GM19468 (cell line): Measurements from ENCODE around the gene ASIC2.

Source experiments
- ATAC-seq: cut with Tn5 transposase; IDR thresholded peaks from one replicate; pipeline ENCODE4 v1.9.1; 2021; ENCODE audit warnings: mild to moderate bottlenecking, moderate library complexity, moderate number of reproducible peaks; ENCODE audit not compliant: unreplicated experiment; ENCODE audit errors: extremely low read depth

Gene ASIC2

GRCh38 chr17:33210285-33210684 lies 82.8 kb downstream of the ASIC2 start:
- ATAC-seq = no peak

DNA sequence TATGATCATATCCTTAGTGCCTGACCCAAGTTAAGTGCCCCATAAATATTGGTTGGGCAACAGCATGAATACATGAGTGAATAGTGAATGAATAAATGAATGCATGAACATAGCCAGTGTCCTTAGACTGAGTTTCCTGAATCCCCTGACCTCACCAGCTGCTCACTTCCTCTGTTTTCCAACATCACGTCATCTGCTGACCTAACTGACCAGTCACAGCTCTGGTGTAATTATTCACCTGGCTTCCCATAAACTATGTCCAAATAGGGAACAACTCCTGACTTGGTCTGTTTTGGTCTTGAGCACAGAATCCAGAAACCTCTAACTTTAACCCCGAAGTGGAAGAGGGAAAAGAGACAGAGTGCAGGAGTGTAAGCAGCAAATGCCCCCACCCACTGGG lies 83.4 kb downstream of the ASIC2 start:
- ATAC-seq = no peak

DNA sequence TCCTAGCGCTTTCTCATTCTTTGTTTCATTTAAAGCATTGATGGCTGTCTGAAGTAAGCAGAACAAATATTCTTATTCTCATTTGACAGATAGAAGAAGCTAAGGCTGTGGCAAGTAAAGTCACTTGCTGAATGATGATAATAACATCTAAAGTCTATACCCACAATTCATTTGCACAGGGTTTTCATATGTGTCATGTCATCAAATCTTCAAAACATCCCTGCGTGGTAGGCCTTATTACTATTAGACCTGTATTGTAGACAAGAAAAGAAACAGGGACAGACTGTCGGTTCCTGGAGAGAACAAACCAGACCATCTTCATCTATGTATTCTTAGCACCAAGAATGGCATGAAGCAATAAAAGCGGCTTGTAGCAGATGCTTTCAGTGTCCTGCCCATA lies 85.9 kb downstream of the ASIC2 start:
- no peak for ATAC-seq

DNA sequence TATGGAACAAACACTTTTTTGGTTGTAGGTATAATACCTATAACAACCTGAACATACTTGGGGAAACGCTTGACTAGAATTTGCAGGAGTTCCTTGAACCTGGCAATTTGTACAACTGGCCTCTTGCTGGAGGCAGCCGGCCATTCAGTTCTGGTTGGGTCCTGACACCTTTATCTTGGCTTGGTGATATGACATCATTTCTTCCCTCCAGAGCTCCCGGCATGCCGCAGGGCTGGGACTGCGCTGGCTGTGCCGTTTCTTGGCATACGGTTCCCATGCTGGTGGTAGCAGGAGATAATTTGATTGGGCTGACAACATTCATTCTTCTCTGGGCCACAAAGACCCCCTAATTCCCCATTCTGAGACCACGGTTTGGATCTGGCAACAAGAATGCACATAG lies 87.5 kb downstream of the ASIC2 start:
- no peak for ATAC-seq

GRCh38 chr17:33204701-33205100 lies 88.4 kb downstream of the ASIC2 start:
- ATAC-seq = no peak

DNA sequence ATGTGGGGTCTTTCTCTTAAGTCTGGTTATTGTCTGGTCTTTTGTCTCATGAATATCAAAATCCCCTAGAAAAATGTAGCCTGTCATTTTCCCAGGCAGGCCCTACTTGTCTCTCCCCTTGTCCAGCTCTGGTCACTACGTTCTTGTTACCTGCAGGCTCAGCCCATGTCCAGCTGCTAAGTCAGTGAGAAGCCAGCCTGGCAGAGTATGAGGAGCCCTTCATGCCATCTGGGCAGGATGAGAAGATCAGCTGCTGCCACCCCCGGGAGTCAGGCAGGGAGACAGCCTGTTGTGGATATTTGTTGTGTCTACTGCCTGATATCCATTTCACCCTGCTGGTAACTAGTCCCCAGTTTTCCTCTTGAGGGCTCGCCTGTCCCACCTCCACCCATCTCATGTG lies 88.9 kb downstream of the ASIC2 start:
- ATAC-seq = no peak

DNA sequence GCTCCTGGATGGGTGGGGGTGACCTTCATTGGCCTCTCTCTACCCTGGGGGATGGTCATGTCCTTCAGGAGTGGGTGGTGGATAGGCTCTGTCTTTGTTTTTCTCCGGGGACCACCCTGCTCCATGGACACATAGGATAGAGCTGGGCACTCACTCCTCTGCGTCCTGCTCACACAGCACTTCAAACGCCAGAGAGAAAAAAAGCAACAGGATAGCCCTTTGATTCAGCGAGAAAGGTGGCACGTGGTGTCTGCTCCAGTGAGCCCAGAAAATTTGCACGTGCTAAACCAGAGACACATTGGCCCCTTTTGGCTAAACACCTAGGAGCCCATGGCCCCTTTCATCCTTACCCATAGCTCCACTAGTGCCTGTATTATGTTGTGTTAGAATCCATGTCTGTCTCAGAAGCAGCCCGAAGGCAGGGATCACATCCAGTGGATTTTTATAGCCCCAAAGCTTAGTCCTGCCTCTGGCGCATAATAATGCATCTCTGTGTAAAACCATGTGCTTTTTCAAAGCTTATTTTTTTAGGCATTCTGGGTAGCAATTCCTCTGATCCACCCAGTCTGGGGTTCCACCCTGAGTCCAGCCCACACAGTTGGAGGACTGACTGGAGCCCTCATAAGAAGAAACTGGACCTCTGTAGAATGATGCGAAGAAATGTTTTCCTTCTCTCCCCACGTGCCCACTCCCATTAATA lies 90.1 kb downstream of the ASIC2 start:
- ATAC-seq = no peak

DNA sequence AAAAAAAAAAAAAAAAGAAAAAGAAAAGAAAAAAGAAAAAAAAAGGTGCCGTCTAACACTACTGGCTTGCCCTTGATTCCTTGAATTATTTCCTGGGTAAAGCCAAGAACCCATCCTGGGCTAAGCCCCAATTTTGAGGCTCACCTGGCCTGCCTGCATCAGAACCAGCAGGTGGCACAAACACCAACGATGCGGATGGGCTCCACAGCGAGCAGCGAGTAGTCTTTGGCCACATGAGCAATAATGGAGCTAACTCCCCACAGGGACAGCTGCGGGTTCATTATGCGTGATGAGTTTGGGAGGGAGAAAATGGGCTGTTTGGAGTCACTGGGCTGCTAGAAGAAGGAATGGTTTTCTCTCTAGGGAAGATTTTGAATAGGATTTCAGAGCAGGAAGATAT lies 91.1 kb downstream of the ASIC2 start:
- no peak for ATAC-seq

- no peak for ATAC-seq
These were observed 91.8 kb downstream of the ASIC2 start for GRCh38 chr17:33201283-33201682.

- no peak for ATAC-seq
These were observed 92.5 kb downstream of the ASIC2 start for GRCh38 chr17:33200587-33200986.

DNA sequence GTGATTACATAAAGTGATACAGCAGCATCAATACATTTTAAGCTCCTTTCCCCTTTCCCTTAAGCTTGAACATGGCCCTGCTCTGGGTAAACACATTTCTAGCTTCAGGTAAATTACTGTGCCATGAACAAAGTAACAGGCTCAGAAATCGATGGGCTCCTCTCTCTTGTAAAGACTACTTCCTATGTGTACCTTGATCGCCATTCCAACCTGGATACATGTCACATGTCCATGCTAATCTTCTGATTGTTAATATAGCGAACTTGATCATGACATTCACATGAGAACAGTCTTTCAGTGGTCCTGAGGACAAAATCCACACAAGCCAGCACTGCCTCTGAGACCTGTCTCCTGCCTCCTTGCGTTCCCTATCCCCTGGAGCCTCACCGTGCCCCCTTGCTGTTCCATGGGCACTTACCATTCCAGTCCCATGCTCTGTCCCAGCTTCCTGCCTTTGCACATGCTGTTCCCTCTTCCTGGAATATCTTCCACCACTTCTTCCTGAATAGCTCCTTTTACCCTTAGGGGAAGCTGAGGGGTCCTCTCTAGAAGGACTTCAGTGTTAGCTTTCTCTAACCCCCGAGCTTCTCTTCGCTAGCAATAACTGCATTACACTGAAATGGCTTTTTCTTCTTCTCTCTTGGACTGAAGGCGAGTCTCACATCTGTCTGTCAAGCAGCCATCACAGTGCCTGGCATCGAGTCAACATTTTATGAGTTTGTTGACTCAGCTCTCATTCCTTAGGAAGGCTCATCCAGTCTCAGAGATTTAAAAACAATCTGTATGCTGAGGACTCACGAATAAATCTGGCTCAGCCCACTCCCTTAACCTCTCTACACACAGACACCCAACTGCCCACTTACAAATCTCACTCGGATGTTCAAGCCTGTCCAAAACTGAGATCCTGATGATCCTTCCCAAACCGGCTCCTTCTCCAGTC lies 93.3 kb downstream of the ASIC2 start:
- ATAC-seq = no peak

DNA sequence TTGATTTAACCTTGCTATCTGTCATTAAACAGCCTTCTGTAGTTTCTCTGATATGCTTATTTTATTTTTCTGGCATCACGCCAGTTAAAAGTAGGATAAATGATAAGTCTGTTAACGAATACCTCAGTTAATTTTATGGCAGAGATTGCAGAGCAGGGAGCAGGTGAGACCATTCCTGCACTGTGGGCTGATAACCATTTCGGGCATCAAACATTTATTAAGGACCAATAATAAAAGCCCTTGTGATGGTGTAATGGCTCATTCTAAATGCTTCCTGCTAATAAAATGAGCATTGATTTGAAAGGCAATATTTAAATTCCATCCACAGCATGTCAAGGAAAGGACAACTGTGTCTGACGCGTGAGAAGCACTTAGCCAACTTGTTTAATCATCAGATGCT lies 94.1 kb downstream of the ASIC2 start:
- ATAC-seq = no peak

DNA sequence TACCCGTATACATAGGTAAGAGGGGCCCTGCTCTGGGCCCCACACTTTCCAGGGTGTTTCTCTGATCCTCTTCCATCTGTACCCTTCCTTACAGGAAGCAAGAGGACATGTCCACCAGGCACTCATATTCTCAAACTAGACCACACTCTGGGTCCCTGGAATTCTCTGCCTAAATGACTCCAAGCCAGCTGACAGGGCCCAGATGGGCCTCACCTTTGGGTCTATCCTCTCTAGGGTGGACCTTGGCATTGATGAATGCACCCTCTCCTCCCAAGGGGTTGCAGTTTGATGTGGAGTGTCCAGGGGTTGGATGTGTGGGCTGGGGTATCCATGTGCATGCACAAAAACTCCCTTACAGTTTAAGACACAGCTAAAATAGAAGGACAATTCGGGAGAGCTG lies 95.8 kb downstream of the ASIC2 start:
- ATAC-seq = no peak

GRCh38 chr17:33196883-33197282 lies 96.2 kb downstream of the ASIC2 start:
- no peak for ATAC-seq

DNA sequence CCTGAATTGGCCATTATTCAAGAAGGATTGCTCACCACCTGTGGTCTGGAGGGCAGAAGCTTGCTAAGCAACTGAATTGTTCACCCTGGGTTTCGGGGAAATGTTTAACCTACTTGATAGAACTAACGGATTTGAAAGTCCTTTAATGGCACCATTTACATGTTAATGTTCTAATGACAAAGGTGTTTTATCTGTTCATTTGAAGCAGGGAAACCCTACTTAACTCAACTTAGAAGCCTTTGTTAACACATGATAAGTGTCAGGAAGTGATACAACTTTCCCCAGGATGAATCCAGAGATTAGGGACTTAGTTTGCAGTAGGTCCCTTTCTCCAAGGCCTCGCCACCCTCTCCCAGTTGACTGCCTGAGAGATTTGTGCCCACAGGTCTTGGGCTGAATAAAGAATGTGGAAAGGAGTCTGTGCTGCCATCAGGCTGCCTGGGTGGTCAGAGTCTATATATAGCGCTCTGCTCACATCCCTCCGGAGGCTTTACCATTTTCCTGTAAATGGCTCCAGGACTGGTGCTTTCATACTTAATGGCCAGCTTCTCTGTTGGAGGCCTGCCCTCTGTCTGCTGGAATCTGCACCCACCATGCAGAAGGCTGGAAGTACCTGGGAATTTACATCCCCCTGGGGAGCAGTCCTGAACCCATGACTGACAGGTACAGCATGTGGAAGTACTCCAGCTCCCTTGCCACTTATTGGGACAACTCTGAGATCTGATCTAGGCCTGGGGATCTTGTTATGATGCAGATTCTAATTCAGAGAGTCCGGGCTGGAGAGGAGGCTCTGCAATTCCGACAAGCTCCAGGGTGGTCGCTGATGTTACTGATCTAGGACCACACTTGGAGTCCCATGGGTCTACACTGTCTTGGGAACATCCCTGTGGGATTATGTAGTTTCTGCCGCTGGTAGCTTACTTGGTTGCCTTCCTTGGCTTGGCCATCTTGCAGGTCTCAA lies 99.9 kb downstream of the ASIC2 start:
- ATAC-seq = no peak

GRCh38 chr17:33183487-33184026 lies 109.5 kb downstream of the ASIC2 start:
- ATAC-seq = no peak

DNA sequence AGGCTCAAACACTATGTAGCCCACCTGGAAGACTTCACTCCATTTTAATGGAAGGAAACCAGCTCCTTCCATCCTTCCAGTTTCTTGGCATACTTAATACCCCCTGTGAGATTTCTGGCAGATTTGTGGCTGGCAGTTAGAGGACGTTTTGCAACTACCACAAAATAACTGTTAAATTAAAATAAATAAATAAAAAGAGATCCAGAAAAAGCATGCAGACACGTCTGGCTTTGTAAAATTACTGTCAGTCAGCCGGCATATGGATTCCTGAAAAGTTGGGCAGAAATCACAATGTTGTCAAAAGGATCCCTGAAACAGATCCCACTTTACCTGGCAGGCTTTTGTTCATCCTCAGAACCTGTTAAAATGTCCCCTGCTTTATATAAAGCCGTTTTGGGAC lies 113.9 kb downstream of the ASIC2 start:
- no peak for ATAC-seq

- ATAC-seq = no peak
These were observed 114.4 kb downstream of the ASIC2 start for GRCh38 chr17:33178681-33179080.

DNA sequence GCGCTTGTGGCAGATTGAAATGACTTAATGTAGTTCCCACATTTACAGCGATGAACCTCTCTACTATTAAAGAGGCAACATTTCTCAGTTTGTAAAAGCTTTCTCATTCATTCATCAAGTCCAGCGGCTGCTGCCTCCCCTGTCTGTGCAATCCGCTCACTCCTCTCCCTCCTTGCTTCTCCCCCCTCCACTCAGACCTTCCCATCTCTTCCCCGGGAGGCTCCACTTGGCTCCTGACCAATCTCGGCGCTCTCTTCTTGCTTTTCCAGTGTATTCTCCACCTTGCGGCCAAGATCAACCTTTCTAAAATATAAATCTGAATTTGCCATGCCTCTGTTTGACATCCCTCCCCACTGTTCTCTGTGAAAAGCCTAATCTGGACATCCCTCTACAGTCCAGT lies 117.5 kb downstream of the ASIC2 start:
- ATAC-seq = no peak

GRCh38 chr17:33171931-33172330 lies 121.2 kb downstream of the ASIC2 start:
- no peak for ATAC-seq
